Loucy (cell line): ENCODE measurements around the gene ZNF280D.

ENCODE experiments used
- H2AFZ ChIP-seq: fragments of 200-600 bp; sonication (generic); 2 replicates; pipeline ENCODE4 v1.6.0; 2016; ENCODE audit warnings: antibody characterized with exemption, mild to moderate bottlenecking, low read length, moderate library complexity
- H3F3A ChIP-seq: fragments of 200-600 bp; 2 replicates; pipeline ENCODE4 v1.6.0; 2016; ENCODE audit warnings: antibody characterized with exemption, low read depth, mild to moderate bottlenecking
- H3K27me3 ChIP-seq: fragments of 200-600 bp; sonication (generic); 2 replicates; pipeline ENCODE4 v1.6.1; 2014; ENCODE audit warnings: low read length, mild to moderate bottlenecking; ENCODE audit not compliant: insufficient read depth, poor library complexity, severe bottlenecking
- H3K36me3 ChIP-seq: fragments of 200-600 bp; sonication (generic); 2 replicates; pipeline ENCODE4 v1.6.1; 2016; ENCODE audit warnings: low read length; ENCODE audit not compliant: insufficient read depth
- H3K4me1 ChIP-seq: fragments of 200-600 bp; sonication (generic); 2 replicates; pipeline ENCODE4 v1.5.1; 2014; ENCODE audit warnings: low read length, mild to moderate bottlenecking; ENCODE audit not compliant: insufficient read depth, poor library complexity, severe bottlenecking
- H3K4me2 ChIP-seq: fragments of 200-600 bp; sonication (generic); 2 replicates; pipeline ENCODE4 v1.6.0; 2014; ENCODE audit warnings: antibody characterized with exemption, low read length, low read depth, mild to moderate bottlenecking; ENCODE audit not compliant: poor library complexity, severe bottlenecking
- H3K4me3 ChIP-seq: fragments of 200-600 bp; sonication (generic); 2 replicates; pipeline ENCODE4 v1.5.1; 2014; ENCODE audit warnings: low read length, mild to moderate bottlenecking, mixed read lengths; ENCODE audit not compliant: poor library complexity, severe bottlenecking
- H3K79me2 ChIP-seq: fragments of 200-600 bp; sonication (generic); 2 replicates; pipeline ENCODE4 v1.6.1; 2014; ENCODE audit warnings: low read length; ENCODE audit not compliant: insufficient read depth
- H3K9ac ChIP-seq: fragments of 200-600 bp; sonication (generic); 2 replicates; pipeline ENCODE4 v1.6.0; 2014; ENCODE audit warnings: mild to moderate bottlenecking, low read depth, low read length, moderate library complexity; ENCODE audit not compliant: poor library complexity, severe bottlenecking
- H3K9me2 ChIP-seq: fragments of 200-600 bp; sonication (generic); replicated peaks from 2 replicates; pipeline ENCODE4 v1.6.1; 2016; ENCODE audit warnings: low read depth, low read length, mixed read lengths
- H3K9me3 ChIP-seq: fragments of 200-600 bp; sonication (generic); 2 replicates; pipeline ENCODE4 v1.6.1; 2014; ENCODE audit warnings: mild to moderate bottlenecking, antibody characterized with exemption, low read length, low read depth; ENCODE audit not compliant: insufficient read depth
- H4K20me1 ChIP-seq: fragments of 200-600 bp; sonication (generic); 2 replicates; pipeline ENCODE4 v1.6.0; 2014; ENCODE audit warnings: antibody characterized with exemption, low read length, mild to moderate bottlenecking; ENCODE audit not compliant: insufficient read depth, poor library complexity, severe bottlenecking
- EZH2phosphoT487 ChIP-seq: fragments of 200-600 bp; IDR thresholded peaks from 2 replicates; pipeline ENCODE4 v1.6.1; 2018; ENCODE audit warnings: antibody characterized with exemption, mild to moderate bottlenecking, moderate library complexity, borderline replicate concordance
- TF ChIP-seq, protein P1 (sequence below): fragments of 200-600 bp; sonication (generic); conservative IDR thresholded peaks from 2 replicates; pipeline ENCODE4 v1.5.1; 2014; ENCODE audit warnings: mild to moderate bottlenecking, antibody characterized with exemption, low read length

Gene ZNF280D

DNA sequence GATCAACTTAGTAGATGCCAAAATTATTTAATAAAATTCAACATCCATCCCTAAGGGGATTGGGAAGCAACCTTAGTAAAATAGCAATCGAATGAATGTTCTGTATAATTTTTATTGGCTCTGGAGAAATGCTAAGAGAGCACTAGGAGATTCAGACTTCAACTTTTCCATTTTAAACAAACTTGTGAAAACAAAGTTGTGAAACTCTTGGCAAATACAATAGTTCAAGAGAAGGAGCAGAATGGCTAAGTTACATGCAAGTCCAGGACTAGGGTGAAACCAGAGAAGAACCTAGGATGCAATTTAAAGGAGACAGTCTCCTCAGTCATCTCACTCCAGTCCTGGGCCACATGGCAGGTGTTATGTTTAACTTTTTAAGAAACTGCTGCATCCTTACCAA is 16.7 kb upstream of the ZNF280D start:
- Histone ChIP-seq H4K20me1 (no peaks in the 10 kb centered on the region), H3K9me2 (no peaks in the 10 kb centered on the region), H3K9me3 (no peaks in the 10 kb centered on the region), H3K9ac (no peak overlapping the region), H3K4me3 (no peak overlapping the region), H3K36me3 (no peaks in the 10 kb centered on the region), H3K79me2 (no peaks in the 10 kb centered on the region), H3K4me1 (no peaks in the 10 kb centered on the region), H3F3A (no peaks in the 10 kb centered on the region), H3K27me3 (no peaks in the 10 kb centered on the region), H2AFZ (no peak overlapping the region), H3K4me2 (no peak overlapping the region)
- no peak for TF ChIP-seq EZH2phosphoT487
- TF ChIP-seq, protein P1, sequence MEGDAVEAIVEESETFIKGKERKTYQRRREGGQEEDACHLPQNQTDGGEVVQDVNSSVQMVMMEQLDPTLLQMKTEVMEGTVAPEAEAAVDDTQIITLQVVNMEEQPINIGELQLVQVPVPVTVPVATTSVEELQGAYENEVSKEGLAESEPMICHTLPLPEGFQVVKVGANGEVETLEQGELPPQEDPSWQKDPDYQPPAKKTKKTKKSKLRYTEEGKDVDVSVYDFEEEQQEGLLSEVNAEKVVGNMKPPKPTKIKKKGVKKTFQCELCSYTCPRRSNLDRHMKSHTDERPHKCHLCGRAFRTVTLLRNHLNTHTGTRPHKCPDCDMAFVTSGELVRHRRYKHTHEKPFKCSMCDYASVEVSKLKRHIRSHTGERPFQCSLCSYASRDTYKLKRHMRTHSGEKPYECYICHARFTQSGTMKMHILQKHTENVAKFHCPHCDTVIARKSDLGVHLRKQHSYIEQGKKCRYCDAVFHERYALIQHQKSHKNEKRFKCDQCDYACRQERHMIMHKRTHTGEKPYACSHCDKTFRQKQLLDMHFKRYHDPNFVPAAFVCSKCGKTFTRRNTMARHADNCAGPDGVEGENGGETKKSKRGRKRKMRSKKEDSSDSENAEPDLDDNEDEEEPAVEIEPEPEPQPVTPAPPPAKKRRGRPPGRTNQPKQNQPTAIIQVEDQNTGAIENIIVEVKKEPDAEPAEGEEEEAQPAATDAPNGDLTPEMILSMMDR = no peak

DNA sequence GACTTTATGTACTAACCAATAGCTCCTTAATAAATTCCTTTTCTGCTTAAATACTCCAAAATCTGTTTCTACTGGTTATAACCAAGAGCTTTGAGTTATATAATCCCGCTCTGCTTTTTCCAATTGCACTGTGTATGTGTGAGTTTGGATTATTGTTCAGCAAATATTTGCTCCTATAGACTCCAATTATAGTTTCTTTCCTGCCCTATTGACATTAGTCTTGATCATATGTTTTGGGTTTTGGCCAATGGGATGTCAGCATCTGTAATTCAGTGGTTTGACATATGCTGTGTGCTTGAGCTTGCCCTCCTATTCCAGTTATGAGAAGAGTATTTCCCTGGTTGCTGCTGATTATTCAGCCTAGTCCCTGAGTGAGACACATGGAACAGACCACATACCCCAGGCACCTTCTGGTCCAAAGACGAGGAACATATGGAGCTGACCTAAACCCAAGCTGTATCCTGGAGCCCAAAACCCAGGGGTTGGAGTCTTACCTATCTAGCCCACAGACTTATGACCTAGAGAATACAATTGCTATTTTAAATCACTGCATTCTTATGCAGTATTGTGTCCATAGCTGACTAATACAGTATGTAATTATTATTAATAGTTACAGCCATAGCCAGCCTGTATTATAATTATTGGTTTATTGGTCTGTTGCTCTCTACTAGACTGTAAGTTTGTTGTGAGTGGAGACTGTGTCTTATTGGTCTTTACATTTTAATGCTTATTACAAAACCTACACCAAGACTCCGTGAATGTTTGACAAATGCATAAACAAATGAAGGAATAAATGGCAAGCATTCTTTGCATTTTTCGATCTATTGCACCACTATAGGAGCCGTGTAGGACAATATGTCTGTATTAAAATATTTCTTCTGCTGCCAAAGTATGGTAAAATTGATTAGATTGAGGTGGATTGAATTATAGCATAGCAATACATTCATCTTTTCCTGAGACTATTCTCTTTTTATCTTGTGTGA is 11.7 kb upstream of the ZNF280D start:
- H2AFZ ChIP-seq = no peak overlapping the region
- H3K4me3 ChIP-seq = no peak overlapping the region
- no peaks in the 10 kb centered on the region for H3K36me3 ChIP-seq
- H3K9me3 ChIP-seq = no peaks in the 10 kb centered on the region
- H3K9ac ChIP-seq = no peak overlapping the region
- H3K9me2 ChIP-seq = no peaks in the 10 kb centered on the region
- H3K4me2 ChIP-seq = no peak overlapping the region
- TF ChIP-seq EZH2phosphoT487 = no peak
- TF ChIP-seq, protein P1 = no peak
- H3K4me1 ChIP-seq = no peaks in the 10 kb centered on the region
- no peaks in the 10 kb centered on the region for H3F3A ChIP-seq
- no peaks in the 10 kb centered on the region for H3K79me2 ChIP-seq
- no peaks in the 10 kb centered on the region for H3K27me3 ChIP-seq
- no peaks in the 10 kb centered on the region for H4K20me1 ChIP-seq

DNA sequence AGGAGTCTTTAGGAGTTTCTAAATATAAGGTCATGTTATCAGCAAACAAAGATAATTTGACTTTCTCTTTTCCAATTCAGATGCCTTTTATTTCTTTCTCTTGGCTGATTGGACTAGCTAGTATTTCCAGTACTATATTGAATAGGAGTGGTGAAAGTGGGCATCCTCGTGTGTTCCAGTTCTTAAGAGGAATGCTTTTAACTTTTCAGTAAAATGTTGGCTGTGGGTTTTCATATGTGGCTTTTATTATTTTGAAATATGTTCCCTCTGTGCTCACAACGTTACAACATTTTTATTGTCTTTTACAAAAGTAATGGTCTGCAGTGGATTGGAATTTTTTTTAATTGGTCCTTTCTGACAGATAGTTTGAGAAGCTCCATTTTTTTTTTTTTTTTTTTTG is 8.2 kb upstream of the ZNF280D start:
- Histone ChIP-seq H3K9me2 (no peaks in the 10 kb centered on the region), H4K20me1 (no peaks in the 10 kb centered on the region), H2AFZ (no peak overlapping the region)

More for the DNA sequence above, 8.2 kb upstream of the ZNF280D start:
- H3K27me3 ChIP-seq = no peaks in the 10 kb centered on the region
- H3K4me2 ChIP-seq = no peak overlapping the region
- no peak overlapping the region for H3K4me3 ChIP-seq
- H3K9me3 ChIP-seq = no peaks in the 10 kb centered on the region
- TF ChIP-seq EZH2phosphoT487 = no peak
- TF ChIP-seq, protein P1 = no peak
- no peaks in the 10 kb centered on the region for H3F3A ChIP-seq
- no peaks in the 10 kb centered on the region for H3K36me3 ChIP-seq
- no peaks in the 10 kb centered on the region for H3K4me1 ChIP-seq
- no peaks in the 10 kb centered on the region for H3K79me2 ChIP-seq
- no peak overlapping the region for H3K9ac ChIP-seq
